Fibroblast of skin of scalp (primary cell): ENCODE data around the gene ZNF428.
"Not testable (repeated sequence)": the region's sequence is repeated elsewhere in the genome, so short reads cannot be mapped to it uniquely, and the experiment has no call there.

Source experiments
- DNase-seq: peaks from one replicate; pipeline ENCODE4 v3.0.0-alpha.2; 2013

Gene ZNF428

DNA sequence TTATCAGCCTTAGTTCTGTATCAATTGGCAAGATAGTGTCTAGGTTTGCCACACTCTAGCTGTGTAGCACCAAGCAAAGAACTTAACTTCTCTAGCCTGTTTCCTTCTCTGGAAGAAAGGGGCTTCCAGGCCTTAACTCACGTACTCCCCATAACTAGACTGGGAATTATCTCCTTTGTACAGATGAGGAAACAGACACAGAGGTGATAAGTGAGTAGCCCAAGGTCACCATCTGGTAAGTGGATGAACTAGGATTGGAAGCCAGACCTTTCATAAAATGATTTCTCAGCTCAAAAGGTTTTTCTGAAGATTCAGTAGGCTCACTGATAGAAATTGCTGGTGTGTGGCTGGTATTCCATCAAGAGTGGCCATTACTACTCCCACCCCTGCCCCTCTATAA, 3.1 kb downstream of the ZNF428 start:
- DNase-seq: no peak

DNA sequence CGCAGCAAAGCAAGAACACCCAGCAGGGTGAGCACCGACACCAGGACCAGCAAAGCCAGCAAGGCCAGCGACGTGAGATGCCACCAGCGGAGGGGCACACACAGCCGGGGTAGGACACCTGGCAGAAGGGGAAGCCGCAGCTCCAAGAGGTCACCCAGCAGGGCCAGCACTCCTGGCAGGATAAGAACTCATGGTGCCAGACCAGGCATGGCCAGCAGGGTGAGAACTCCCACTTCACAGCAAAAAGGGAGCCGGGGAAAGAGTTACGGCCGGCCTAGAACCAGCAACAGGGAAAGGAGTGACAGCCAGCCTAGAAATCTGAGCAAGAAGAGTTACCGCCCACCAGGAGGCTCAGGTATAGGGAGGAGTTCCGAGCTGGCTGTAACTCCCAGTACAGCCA, 7.1 kb downstream of the ZNF428 start:
- no peak for DNase-seq

DNA sequence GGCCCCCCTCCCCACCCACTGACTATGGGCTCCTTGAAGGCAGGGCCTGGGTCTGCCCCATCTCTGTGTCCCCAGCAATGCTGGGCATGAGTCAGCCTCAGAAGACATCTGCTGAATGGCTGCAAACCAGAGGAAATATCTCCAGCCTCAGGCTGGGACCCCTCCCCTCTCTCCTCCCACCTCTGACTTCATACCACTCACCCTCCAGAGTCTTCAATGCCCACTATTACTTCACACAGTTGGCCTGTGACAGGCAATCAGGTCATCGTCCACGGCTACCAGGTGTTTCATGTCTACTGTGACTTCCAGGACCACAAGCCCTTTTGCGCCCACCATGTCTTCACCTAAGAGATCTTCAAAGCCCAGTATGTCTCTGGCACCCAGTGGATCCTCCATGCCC, 7.6 kb downstream of the ZNF428 start, which contains the start of gene SRRM5:
Gene SRRM5, plus strand, starts transcription at position 301 of the 400 bp plus-strand sequence. Its CDS starts 34 bp downstream, at position 335.
- no peak for DNase-seq

DNA sequence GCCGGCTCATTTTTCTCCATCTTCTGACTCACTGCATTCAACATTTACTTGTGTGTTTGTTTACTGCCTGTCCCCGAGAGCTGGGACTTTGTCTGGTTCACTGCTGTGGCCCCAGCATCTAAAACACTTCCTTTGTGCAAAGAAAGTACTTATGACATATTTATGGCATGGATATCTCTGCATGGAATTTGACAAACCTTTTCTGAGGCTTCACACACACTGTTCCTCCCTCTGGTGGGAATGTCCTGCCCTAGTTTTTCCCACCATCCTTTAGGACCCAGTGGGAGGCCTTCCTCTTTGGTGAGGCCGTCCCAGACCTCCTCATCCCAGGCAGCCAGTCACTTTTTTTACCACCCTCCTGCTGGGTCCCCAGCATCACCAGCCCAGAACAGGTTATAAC, 8.9 kb downstream of the ZNF428 start:
- peak; percentile 50 for DNase-seq

DNA sequence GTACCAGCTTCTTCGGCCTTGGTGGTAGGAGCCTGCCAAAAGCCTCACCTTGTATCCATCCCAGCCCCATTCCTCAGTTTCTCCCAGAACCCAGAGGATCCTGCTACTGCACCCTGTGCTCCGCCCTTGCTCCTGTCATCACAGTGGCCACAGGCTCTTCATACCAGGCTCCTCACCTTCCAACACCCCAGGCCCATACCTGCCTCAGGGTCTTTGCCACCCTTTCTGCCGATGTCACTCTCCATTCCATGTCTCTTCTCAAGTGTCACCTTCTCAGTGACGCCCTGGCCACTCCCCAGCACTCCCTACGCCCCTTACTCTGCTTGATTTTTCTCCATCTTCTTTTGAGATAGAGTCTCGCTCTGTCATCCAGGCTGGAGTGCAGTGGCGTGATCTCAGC, 9.6 kb downstream of the ZNF428 start:
- no peak for DNase-seq

DNA sequence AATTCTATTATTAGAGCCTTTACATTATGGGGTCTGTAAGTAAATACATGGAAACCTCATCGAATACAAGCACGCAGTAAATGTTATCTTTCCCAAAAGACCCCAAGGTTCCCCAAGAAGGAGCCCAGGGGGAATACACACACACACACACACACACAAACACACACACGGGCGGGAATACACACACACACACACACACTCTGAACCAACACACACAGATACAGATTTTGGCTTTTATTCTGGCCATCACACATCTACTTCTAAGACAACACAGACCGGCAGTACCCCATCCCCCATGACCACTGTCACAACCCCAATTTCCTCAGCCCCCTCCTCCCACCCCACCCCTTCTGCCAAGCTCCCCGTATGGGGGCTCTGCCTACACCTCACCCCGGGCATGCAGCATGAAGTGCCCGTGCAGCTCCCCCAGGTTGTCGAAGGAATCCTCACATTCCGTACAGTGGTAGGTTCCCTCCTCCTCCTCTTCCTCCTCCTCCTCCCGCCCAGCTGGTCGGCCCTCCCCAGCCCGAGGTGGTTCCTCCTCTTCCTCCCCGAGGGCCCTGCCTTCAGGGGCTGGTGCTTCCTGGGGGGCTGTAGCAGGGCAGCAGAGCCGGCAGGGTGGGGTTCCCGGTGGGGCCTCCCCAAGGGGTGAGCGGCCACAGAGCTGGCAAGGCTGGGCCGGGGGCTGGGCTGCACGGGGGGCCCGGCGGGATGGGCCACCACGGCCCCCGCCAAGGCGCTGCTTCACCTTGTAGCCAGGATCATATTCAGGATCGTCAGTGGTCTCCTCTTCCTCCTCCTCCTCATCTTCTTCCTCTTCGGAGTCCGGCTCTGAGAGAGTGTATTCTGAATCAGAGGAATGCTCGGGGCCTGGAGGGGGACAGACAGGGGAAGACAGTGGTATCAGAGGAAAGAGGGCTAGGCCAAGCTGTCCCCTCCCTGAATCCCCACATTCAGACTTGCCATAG, 11.9 kb downstream of the ZNF428 start:
- DNase-seq: no peak

DNA sequence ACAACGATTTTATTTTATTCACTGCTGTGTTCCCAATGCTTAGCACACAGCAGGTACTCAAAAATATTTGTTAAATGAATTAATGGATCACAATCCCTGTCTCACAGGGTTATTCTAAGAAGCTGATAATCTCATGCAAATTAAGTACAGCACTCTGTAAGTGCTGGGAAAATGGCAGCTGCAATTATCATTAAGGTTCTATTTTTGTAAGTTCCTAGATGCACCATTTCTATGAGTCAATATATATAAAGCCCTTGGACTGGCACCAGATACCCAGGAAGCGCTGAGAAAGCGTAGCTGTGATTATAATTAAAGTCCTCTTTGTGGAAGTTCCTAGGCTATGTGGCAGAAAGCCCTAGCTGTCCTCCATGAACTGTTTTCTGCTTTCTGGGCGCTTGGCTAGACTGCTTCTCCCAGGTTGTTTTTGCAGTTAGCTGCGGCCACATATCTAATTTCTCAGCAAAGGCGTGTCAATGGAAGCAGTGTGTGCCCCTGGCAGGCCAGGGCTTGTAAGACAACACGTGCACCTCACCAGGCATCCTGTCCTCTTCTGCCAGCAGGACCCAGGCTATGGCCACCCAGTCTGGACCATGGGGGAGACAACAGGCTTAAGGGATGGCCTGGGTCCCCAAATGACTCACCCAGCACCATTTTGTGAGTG, 12.7 kb downstream of the ZNF428 start:
- no peak for DNase-seq

DNA sequence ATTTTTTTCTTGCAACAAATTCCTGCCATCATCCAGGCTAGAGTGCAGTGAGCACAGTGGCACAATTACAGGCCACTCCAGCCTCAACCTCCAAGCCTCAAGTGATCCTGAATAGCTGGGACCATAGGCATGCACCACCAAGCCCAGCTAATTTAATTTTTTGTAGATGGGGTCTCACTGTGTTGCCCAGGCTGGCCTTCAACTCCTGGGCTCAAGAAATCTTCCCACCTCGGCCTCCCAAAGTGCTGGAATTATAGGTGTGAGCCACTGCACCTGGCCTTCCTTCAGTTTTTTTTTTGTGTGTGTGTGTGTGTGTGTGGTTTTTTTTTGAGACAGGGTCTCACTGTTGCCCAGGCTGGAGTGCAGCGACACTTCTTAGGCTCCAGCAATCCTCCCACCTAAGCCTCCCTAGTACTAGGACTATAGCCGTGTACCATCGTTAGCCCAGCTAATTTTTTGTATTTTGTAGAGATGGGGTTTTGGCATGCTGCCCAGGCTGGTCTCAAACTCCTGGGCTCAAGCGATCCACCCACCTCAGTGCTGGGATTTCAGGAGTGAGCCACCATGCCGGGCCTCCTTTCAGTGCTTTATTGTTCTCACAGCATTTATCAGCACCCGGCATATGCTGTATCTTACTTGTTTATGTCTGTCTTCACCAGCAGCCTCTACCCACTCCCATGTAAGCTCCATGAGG, 13.4 kb downstream of the ZNF428 start:
- DNase-seq: no peak

DNA sequence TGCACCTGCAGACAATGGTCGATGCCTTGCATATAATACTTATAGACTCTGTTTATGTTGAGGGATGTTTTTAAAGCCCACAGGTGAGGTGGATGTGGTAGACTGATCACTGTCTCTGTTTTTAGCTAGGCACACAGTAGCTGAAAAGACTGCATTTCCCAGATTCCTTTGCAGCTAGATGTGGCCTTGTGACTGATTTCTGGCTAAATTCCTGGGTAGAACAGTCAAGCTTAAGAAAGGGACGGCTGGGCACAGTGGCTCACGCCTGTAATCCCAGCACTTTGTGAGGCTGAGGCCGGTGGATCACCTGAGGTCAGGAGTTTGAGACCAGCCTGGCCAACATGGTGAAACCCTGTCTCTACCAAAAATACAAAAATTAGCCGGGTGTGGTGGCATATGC, 19.1 kb downstream of the ZNF428 start:
- DNase-seq: not testable (repeated sequence)

DNA sequence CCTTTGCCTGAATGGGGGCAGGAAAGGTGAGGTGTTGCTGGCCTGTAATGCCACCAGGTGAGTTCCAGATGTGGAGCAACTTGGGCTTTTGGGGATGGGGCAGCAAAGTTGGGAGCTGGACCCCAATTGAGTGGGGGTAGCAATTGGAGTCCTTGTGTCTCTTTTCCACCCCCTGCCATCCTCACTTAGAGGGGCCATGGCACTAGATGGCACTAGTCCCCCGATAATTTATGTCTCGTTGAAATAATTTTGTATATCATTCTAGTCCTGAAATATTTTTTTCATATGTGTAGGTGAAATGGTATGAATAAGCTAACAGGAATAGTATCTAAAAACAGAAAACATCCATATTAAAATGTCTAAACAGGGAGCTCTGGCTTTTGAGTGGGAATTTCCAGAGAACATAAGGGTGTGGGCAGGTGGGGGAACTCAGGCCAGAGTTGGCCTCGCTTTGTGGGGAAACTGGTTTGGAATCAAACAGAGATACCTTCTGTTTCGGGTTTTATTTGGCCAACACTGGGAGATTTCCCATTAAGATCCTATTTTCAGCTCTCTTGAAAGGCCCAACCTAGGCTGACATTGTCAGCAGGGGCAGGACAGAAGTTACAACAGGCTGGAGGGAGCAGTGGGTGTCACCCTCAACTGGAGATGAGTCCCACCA, 19.7 kb downstream of the ZNF428 start:
- DNase-seq: no peak

DNA sequence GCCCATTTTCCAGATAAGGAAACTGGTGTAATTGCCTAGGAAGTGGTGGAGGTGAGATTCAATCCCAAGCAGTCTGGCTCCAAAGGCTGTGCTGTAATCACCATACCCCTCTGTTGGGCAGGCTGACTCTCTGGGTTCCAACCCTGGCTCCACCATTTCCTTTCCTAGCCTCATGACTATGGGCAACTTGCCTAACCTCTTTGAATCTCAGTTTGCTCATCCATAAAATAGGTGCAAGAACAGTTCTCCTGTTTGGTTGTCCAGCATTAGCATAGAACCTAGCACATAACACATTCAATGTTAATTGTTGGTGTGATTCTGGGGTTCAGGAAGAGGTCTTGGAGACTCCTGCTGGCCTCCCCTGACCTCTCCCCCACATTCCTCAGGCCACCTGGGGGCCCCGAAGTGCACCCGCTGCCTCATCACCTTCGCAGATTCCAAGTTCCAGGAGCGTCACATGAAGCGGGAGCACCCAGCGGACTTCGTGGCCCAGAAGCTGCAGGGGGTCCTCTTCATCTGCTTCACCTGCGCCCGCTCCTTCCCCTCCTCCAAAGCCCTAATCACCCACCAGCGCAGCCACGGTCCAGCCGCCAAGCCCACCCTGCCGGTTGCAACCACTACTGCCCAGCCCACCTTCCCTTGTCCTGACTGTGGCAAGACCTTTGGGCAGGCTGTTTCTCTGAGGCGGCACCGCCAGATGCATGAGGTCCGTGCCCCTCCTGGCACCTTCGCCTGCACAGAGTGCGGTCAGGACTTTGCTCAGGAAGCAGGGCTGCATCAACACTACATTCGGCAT, 20.8 kb downstream of the ZNF428 start:
- DNase-seq: no peak

DNA sequence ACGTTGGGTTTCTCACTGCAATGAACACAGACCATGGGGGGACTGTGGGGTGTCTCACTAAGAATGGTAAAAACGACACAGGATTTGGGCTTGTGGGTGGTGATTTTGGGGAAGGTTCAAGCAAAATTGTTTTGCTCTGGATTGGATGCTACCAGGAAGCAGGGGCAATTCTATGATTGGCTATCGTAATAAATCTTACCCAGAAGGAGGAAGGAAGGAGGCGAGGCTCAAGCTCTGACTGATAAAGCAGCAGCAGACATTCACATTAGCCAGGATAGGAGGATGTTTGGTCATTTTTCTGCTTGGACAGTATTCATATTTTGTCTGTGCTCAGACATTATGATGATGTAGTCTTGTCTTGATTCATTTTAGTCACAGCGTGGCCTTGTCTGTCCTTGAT, 21.6 kb downstream of the ZNF428 start:
- no peak for DNase-seq

DNA sequence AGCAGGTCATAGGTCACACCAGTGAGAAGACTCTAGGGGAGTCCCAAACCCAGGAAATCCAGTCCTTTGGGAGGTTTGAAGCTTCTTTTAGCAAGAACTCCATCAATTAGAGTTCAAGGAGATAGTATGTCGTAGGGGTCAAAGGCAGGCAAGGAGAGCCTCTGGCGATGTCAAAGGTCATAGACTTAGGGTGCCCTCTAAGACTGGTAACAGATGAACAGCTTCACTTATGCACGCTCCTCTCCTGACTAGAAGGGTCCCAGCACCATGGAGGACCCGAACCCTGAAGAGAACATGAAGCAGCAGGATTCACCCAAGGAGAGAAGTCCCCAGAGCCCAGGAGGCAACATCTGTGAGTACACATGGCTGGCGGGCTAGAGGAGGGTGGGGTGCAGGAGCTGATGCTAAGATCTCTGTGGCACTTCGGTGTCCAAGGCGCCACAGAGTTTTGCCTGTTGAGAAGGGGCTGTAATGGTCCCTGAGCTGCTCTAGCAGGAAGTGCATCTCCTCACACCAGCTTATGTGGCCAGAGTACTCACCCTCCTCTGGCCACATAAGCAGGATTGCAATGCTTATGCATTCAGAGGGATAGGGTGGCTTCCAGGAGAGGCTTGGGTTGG, 22.5 kb downstream of the ZNF428 start:
- DNase-seq: no peak

DNA sequence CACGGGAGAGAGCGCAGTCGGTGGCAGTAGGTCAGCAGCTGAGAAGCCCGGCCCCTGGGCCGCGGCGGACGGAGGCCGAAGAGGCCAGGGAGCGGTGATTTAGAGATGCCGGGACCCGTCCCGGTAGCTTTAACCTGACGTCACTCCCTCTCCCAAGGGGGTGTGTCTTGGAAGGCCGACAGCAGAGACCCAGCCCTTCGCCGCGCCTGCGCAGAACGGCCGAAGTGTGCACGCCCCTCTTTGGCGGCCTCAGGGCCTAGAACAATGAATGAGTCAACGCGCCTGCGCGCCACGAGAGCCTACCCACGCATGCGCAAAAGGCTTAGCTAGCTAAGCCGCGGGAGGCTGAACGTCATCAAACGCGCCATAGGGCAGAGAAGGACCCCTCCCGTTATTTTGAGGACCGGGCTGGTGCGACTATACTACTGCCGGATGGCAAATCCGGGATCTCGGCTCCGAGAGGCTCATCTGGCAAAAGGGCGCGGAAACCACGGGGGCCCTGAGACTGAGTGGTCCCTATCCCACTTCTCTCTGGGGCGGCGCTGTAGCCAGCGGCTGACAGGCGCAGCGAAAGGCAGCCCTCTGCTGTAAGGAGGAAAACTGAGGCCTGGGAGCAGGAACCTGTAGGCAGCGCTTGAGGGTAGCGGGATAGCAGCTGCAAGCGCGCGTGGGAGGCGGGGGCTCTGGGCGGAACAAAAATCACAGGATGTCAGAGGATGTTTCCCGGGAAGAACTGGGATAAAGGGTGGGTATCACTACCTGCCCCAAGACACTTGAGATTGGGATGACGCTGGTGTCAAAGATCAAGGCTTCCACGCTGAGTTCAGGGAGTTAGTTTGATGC, 23.2 kb downstream of the ZNF428 start, which contains the start of the genes IRGQ and ZNF576:
Gene IRGQ, minus strand, starts transcription at position 136 of the 843 bp plus-strand sequence. CDS start 796 bp downstream, outside the sequence.
Gene ZNF576, plus strand, starts transcription at position 597 of the 843 bp plus-strand sequence. CDS start 514 bp downstream, outside the sequence.
- peak; percentile 99 for DNase-seq

DNA sequence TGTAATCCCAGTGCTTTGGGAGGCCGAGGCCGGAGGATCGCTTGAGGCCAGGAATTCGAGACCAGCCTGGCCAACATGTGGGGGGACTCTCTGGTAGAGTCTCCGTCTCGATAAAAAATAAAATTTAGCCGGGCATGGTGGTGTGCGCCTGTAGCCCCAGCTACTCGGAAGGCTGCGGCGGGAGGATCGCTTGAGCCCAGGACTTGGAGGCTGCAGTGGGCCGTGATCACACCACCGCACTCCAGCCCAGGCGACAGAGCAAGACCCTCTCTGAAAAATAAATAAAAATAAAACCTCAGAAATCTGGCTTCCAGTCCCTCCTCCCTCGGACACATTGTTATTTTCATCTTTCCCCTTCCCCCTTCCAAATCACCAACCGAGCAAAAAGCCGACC, 23.8 kb downstream of the ZNF428 start:
- no peak for DNase-seq

DNA sequence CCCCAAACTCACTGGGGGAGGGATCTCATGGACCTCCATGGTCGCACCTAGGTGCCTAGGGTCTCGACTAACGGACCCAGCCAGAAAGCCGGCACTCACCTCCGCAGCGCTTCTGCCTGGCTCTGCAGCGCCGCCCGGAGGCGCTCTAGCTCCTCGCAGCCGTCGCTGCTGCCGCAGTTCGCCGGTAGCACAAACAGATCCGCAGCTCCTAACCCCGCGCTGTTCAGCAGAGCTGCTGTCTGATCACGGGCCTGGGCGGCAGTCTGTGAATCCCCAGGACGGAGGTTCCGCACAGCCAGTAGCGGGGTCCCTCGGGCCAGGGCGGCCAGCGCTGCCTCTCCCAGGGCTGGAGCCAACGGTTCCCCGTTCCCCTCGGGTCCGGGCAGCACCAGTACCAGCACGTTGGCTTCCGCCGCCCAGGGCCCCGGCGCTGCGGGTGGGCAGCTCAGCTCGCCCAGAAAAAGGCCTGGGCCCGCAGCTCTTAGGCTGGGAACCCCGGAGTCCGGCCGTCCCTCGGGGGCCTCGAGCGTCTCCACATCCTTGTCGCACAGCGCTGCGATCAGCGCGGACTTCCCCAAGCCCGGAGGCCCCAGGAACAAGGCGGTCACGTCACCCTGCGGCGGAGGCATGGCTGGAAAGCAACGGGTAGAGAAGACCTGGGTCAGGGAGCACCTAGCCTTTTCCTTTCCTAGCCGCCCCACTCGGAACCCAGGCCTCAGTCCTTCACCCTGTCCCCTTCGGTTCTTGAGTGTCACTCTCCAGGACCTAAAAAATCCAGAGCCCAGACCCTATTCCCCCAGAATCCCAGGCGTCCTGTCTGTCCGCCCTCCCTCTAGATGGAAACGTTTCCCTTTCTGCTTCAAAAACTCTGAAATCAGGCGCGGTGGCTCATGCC, 24.5 kb downstream of the ZNF428 start:
- DNase-seq: peak; percentile 47

DNA sequence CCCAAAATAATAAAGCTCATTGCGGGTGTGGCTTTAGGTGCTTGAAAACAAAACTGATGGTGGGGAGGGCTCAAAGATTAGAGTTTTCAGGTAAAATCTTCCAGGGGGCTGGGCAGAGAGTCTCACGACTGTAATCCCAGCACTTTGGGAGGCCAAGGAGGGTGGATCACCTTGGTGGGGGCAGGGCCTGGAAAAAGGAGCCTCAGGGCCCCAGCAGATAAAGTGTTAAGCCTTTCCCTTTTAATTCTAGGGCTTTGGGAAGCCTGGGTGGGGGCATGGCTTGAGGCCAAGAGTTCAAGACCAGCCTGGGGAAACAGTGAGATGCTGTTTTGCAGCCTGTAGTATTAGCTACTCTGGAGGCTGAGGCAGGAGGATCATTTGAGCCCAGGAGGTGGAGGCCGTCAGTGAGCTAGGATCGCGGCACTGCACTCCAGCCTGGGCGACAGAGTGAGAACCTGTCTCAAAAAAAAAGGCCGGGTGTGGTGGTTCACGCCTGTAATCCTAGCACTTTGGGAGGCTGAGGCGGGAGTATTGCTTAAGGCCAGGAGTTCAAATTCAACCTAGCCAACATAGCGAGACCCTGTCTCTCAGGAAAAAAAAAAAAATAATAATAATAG, 25.2 kb downstream of the ZNF428 start:
- DNase-seq: no peak

DNA sequence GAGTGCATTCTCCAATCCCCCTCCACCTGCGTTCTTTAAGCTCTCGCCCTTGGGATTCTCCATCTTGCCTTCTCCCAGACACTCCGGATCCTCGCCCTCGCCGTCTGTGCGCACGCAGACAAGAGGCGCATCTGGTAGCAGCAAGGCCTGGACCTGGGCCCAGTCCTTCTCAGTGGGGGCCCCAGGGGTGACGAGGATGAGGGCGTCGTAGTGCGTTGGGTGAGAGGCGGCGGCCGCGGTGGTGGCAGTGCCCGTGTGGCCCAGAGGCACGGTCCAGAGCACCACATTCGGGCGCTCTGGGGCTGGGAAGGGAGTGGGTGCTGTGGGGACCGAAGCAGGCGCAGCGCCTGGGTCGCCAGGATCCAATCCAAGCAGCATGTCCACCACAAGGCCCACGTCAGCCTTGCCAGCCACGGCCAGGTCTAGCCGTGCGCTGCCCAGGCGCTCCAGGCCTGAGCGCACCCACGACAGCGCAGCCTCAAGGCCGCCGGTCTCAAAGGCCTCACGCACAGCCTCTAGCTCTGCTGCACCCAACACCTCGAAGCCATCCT, 26.6 kb downstream of the ZNF428 start:
- DNase-seq: no peak
